Osteoblast (primary cell): ENCODE measurements around the gene SCN4A. TPM values are rescaled to one million over a fixed set of nuclear protein-coding genes. Genes with fewer than 3 reads are reported as not detected.
A peak's percentile ranks its signal among the peaks of the same experiment; 100 is the strongest.

Source experiments
- DNase-seq: peaks from one replicate; pipeline ENCODE4 v3.0.0; 2011; ENCODE audit warnings: low spot score, mixed read lengths; ENCODE audit not compliant: insufficient read length; ENCODE audit errors: missing footprints
- H2AFZ ChIP-seq: 2 replicates; pipeline ENCODE4 v1.6.0; 2011; ENCODE audit warnings: mild to moderate bottlenecking, low read length
- H3K27ac ChIP-seq: 2 replicates; pipeline ENCODE4 v1.5.1; 2011; ENCODE audit warnings: mild to moderate bottlenecking, low read depth, low read length, moderate library complexity
- H3K27me3 ChIP-seq: 2 replicates; pipeline ENCODE4 v1.6.0; 2012; ENCODE audit warnings: mild to moderate bottlenecking, control low read depth, inconsistent platforms, low read length, moderate library complexity; ENCODE audit not compliant: insufficient read depth
- H3K36me3 ChIP-seq: 2 replicates; pipeline ENCODE4 v1.5.1; 2011; ENCODE audit warnings: mild to moderate bottlenecking, low read length, control low read depth, moderate library complexity; ENCODE audit not compliant: insufficient read depth
- H3K4me1 ChIP-seq: 2 replicates; pipeline ENCODE4 v1.5.1; 2011; ENCODE audit warnings: mild to moderate bottlenecking, low read length, control low read depth, moderate library complexity; ENCODE audit not compliant: insufficient read depth
- H3K4me2 ChIP-seq: 2 replicates; pipeline ENCODE4 v1.6.0; 2011; ENCODE audit warnings: mild to moderate bottlenecking, low read length; ENCODE audit not compliant: insufficient read depth
- H3K4me3 ChIP-seq: fragments of 200-600 bp; sonication (generic); 3 replicates; pipeline ENCODE4 v1.5.1; 2012; ENCODE audit warnings: mild to moderate bottlenecking, low read length, inconsistent platforms; ENCODE audit not compliant: insufficient read depth
- H3K79me2 ChIP-seq: 2 replicates; pipeline ENCODE4 v1.6.0; 2012; ENCODE audit warnings: mild to moderate bottlenecking, low read length, control low read depth, inconsistent platforms; ENCODE audit not compliant: insufficient read depth
- H3K9me3 ChIP-seq: 2 replicates; pipeline ENCODE4 v1.5.1; 2011; ENCODE audit warnings: low read depth, low read length, control low read depth
- H4K20me1 ChIP-seq: 2 replicates; pipeline ENCODE4 v1.6.0; 2012; ENCODE audit warnings: mild to moderate bottlenecking, low read length, control low read depth; ENCODE audit not compliant: insufficient read depth
- total RNA-seq: library from RNA; depleted of rRNA; stranded (reverse); fragments of >200 nt; gene quantifications from 2 replicates; pipeline ENCODE4 v1.2.3, GENCODE V29; 2012
- TF ChIP-seq, protein P1 (sequence below): IDR thresholded peaks from 2 replicates; pipeline ENCODE4 v1.5.1; 2011; ENCODE audit warnings: mild to moderate bottlenecking, low read depth, low read length, moderate library complexity; ENCODE audit errors: extremely low read depth

The SCN4A gene
- total RNA-seq, 1 donor = not detected

- no peak overlapping the region for H3K4me3 ChIP-seq
- H4K20me1 ChIP-seq = no peaks in the 10 kb centered on the region
- H3K79me2 ChIP-seq = no peaks in the 10 kb centered on the region
- H3K4me1 ChIP-seq = peaks cover 6% of the 10 kb centered on the region
- DNase-seq = peak; percentile 30
- no peak overlapping the region for H3K27ac ChIP-seq
- no peak overlapping the region for H2AFZ ChIP-seq
- H3K27me3 ChIP-seq = peaks cover 40% of the 10 kb centered on the region
- no peak overlapping the region for H3K4me2 ChIP-seq
- TF ChIP-seq, protein P1, sequence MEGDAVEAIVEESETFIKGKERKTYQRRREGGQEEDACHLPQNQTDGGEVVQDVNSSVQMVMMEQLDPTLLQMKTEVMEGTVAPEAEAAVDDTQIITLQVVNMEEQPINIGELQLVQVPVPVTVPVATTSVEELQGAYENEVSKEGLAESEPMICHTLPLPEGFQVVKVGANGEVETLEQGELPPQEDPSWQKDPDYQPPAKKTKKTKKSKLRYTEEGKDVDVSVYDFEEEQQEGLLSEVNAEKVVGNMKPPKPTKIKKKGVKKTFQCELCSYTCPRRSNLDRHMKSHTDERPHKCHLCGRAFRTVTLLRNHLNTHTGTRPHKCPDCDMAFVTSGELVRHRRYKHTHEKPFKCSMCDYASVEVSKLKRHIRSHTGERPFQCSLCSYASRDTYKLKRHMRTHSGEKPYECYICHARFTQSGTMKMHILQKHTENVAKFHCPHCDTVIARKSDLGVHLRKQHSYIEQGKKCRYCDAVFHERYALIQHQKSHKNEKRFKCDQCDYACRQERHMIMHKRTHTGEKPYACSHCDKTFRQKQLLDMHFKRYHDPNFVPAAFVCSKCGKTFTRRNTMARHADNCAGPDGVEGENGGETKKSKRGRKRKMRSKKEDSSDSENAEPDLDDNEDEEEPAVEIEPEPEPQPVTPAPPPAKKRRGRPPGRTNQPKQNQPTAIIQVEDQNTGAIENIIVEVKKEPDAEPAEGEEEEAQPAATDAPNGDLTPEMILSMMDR = no peak
- no peaks in the 10 kb centered on the region for H3K36me3 ChIP-seq
- no peaks in the 10 kb centered on the region for H3K9me3 ChIP-seq
Observed at GRCh38 chr17:63989622-63990345, 17.1 kb upstream of the SCN4A start.

DNA sequence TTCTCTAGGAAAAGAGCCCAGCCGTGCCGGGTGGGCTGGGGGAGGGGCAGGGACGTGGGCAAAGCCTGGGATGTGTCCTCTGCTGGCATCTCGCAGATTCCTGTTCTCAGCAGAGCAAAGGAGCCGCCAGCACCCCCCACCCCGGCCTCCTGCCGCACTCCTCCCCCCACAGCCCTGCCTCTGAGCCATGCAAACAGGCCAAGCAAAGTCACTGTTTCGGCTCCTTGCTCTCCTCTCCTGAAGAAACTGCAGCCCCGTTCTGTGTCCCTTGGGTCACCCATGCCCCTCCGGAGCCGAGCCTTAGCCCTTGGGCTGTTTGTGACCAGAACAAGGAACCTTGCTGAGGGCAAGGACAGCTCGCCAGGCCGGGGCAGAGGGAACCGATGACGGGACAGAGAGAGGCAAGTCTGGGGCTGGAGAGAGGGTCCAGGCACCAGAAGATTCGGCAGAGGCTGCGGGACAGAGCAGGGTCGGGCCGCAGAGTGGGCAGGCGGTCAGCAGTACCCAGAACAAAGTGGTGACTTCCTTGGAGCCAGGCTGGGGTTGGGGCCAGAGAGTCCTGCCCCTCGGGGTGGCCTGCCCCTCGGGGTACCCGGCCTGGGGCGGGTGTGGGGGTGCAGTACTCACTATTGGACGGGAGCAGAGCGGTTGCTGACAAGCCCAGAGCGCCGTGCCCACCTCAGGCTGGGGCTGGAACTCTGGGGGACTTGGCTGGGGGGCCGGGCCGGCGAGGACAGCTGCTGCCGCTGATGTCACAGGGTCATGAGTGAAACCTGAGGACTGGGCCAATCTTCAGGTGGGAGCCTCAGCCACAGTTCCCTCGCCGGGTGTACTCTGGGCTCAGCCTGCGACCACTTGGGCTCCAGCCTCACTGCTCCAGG, 16.3 kb upstream of the SCN4A start:
- H3K36me3 ChIP-seq = no peaks in the 10 kb centered on the region
- DNase-seq = peak; percentile 75

DNA sequence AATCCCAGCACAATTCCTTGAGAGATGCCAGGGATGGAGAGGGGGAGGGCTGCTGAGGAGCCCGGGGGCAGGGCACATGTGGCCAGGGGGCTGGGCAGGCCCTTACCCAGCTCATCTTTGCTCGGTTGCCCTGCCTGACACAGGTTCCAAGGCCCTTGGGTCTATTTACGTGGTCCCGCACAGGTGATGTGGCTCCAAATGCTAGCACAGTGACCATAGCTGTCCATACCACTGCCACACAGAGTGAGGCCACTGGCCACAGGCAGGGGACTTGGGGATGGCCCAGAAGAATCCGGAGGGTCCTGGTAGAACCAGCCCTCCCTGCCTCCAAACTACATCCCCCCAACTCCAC, 15.4 kb upstream of the SCN4A start:
- Histone ChIP-seq H4K20me1 (no peaks in the 10 kb centered on the region), H3K27ac (no peak overlapping the region), H3K4me3 (no peak overlapping the region), H3K27me3 (peaks cover 30% of the 10 kb centered on the region), H3K4me2 (no peak overlapping the region), H3K9me3 (no peaks in the 10 kb centered on the region), H3K36me3 (no peaks in the 10 kb centered on the region), H3K79me2 (no peaks in the 10 kb centered on the region), H3K4me1 (peaks cover 12% of the 10 kb centered on the region), H2AFZ (no peak overlapping the region)
- no peak for DNase-seq
- TF ChIP-seq, protein P1 = no peak

More for the DNA sequence above, 16.3 kb upstream of the SCN4A start:
- no peak overlapping the region for H3K27ac ChIP-seq
- no peak overlapping the region for H3K4me3 ChIP-seq
- no peaks in the 10 kb centered on the region for H3K9me3 ChIP-seq
- H3K27me3 ChIP-seq = peaks cover 37% of the 10 kb centered on the region
- peaks cover 12% of the 10 kb centered on the region for H3K4me1 ChIP-seq
- no peaks in the 10 kb centered on the region for H4K20me1 ChIP-seq
- no peaks in the 10 kb centered on the region for H3K79me2 ChIP-seq
- TF ChIP-seq, protein P1 = no peak
- H2AFZ ChIP-seq = no peak overlapping the region
- no peak overlapping the region for H3K4me2 ChIP-seq
